H9 (cell line): Measurements from ENCODE around the gene SLC24A4. TPM values are rescaled to one million over a fixed set of nuclear protein-coding genes. Genes with fewer than 3 reads are reported as not detected.

Experiments used
- DNase-seq: peaks from one replicate; pipeline ENCODE4 v3.0.0-alpha.2; 2017
- H2AFZ ChIP-seq: one replicate; pipeline ENCODE4 v1.6.1; 2013; ENCODE audit warnings: mild to moderate bottlenecking, low read length, control low read depth, moderate library complexity
- H2AK5ac ChIP-seq: 2 replicates; pipeline ENCODE4 v1.6.1; 2013; ENCODE audit warnings: low read length, control low read depth, mixed read lengths; ENCODE audit not compliant: insufficient read length
- H2BK120ac ChIP-seq: one replicate; pipeline ENCODE4 v1.6.1; 2013; ENCODE audit warnings: low read depth, mild to moderate bottlenecking, low read length, control low read depth, inconsistent platforms; ENCODE audit not compliant: poor library complexity, severe bottlenecking
- H2BK12ac ChIP-seq: 2 replicates; pipeline ENCODE4 v1.6.1; 2013; ENCODE audit warnings: low read length, control low read depth, mixed read lengths, low read depth; ENCODE audit not compliant: insufficient read length
- H2BK15ac ChIP-seq: 2 replicates; pipeline ENCODE4 v1.6.1; 2013; ENCODE audit warnings: low read depth, low read length, control low read depth
- H2BK20ac ChIP-seq: one replicate; pipeline ENCODE4 v1.6.1; 2013; ENCODE audit warnings: low read depth, mild to moderate bottlenecking, low read length, control low read depth, inconsistent platforms; ENCODE audit not compliant: poor library complexity, severe bottlenecking
- H2BK5ac ChIP-seq: 2 replicates; pipeline ENCODE4 v1.6.1; 2013; ENCODE audit warnings: low read length, control low read depth, mixed read lengths; ENCODE audit not compliant: insufficient read length
- H3K14ac ChIP-seq: 2 replicates; pipeline ENCODE4 v1.6.1; 2013; ENCODE audit warnings: low read length, control low read depth; ENCODE audit not compliant: insufficient read depth
- H3K18ac ChIP-seq: 2 replicates; pipeline ENCODE4 v1.6.1; 2013; ENCODE audit warnings: low read depth, mild to moderate bottlenecking, mixed read lengths, low read length, control low read depth; ENCODE audit not compliant: insufficient read length
- H3K23ac ChIP-seq: 2 replicates; pipeline ENCODE4 v1.6.1; 2013; ENCODE audit warnings: low read length, control low read depth, mixed read lengths, low read depth; ENCODE audit not compliant: insufficient read length
- H3K23me2 ChIP-seq: 2 replicates; pipeline ENCODE4 v1.6.1; 2013; ENCODE audit warnings: low read depth, mild to moderate bottlenecking, mixed read lengths, low read length, control low read depth; ENCODE audit not compliant: insufficient read length, poor library complexity, severe bottlenecking
- H3K27ac ChIP-seq: 2 replicates; pipeline ENCODE4 v1.5.1; 2013; ENCODE audit warnings: low read length, control low read depth, mixed read lengths, low read depth; ENCODE audit not compliant: insufficient read length
- H3K27me3 ChIP-seq: 2 replicates; pipeline ENCODE4 v1.6.1; 2013; ENCODE audit warnings: low read length, control low read depth, inconsistent platforms; ENCODE audit not compliant: insufficient read depth
- H3K4ac ChIP-seq: 2 replicates; pipeline ENCODE4 v1.6.1; 2013; ENCODE audit warnings: low read depth, mild to moderate bottlenecking, control low read depth, inconsistent platforms, low read length, moderate library complexity
- H3K4me1 ChIP-seq: 2 replicates; pipeline ENCODE4 v1.6.1; 2013; ENCODE audit warnings: low read length, control low read depth, inconsistent platforms; ENCODE audit not compliant: insufficient read depth
- H3K4me2 ChIP-seq: 2 replicates; pipeline ENCODE4 v1.6.1; 2013; ENCODE audit warnings: low read length, control low read depth, mixed read lengths; ENCODE audit not compliant: insufficient read length, insufficient read depth
- H3K56ac ChIP-seq: 2 replicates; pipeline ENCODE4 v1.6.1; 2013; ENCODE audit warnings: low read depth, mild to moderate bottlenecking, mixed read lengths, low read length, control low read depth; ENCODE audit not compliant: insufficient read length
- H3K79me1 ChIP-seq: 2 replicates; pipeline ENCODE4 v1.6.1; 2013; ENCODE audit warnings: low read depth, mild to moderate bottlenecking, moderate library complexity, low read length, control low read depth, inconsistent platforms; ENCODE audit not compliant: insufficient read depth, poor library complexity, severe bottlenecking
- H3K79me2 ChIP-seq: 2 replicates; pipeline ENCODE4 v1.6.1; 2013; ENCODE audit warnings: low read length, control low read depth, inconsistent platforms; ENCODE audit not compliant: insufficient read depth
- H3K9ac ChIP-seq: 2 replicates; pipeline ENCODE4 v1.6.1; 2013; ENCODE audit warnings: low read length, control low read depth, mixed read lengths; ENCODE audit not compliant: insufficient read length; ENCODE audit errors: extremely low read depth
- H3K9me3 ChIP-seq: one replicate; pipeline ENCODE4 v1.6.1; 2013; ENCODE audit warnings: low read depth, low read length, inconsistent platforms; ENCODE audit not compliant: control insufficient read depth
- H3T11ph ChIP-seq: one replicate; pipeline ENCODE4 v1.6.1; 2013; ENCODE audit warnings: mild to moderate bottlenecking, low read length, control low read depth, inconsistent platforms
- H4K20me1 ChIP-seq: one replicate; pipeline ENCODE4 v1.6.1; 2013; ENCODE audit not compliant: control insufficient read depth, insufficient read length, insufficient read depth
- H4K5ac ChIP-seq: 2 replicates; pipeline ENCODE4 v1.6.1; 2013; ENCODE audit warnings: low read depth, mild to moderate bottlenecking, mixed read lengths, low read length, control low read depth; ENCODE audit not compliant: insufficient read length
- H4K8ac ChIP-seq: replicated peaks from 2 replicates; pipeline ENCODE4 v1.6.1; 2013; ENCODE audit warnings: low read length, control low read depth, mixed read lengths, low read depth; ENCODE audit not compliant: insufficient read length
- H4K91ac ChIP-seq: 2 replicates; pipeline ENCODE4 v1.6.1; 2013; ENCODE audit warnings: low read depth, mild to moderate bottlenecking, moderate library complexity, mixed read lengths, low read length, control low read depth; ENCODE audit not compliant: insufficient read length
- H3K27ac Mint-ChIP-seq, 3 experiments: 2 replicates in 2 of 3; 3 replicates in 1 of 3; pipeline ENCODE4 v1.8.0; 2020 to 2021; ENCODE audit warnings: mixed read lengths in 3 of 3, mild to moderate bottlenecking in 1 of 3, moderate library complexity in 1 of 3
- H3K27me3 Mint-ChIP-seq: 2 replicates; pipeline ENCODE4 v1.8.0; 2021; ENCODE audit warnings: low read depth, mild to moderate bottlenecking, moderate library complexity, mixed read lengths
- H3K36me3 Mint-ChIP-seq, 3 experiments: 2 replicates in 2 of 3; 3 replicates in 1 of 3; pipeline ENCODE4 v1.8.0; 2020 to 2021; ENCODE audit warnings: low read depth in 3 of 3, mixed read lengths in 3 of 3; ENCODE audit not compliant: insufficient read depth in 1 of 3
- H3K4me1 Mint-ChIP-seq, 2 experiments: 2 replicates each; pipeline ENCODE4 v1.8.0; 2020; ENCODE audit warnings: mixed read lengths in 2 of 2
- H3K4me3 Mint-ChIP-seq, 2 experiments: 2 replicates in 1 of 2; 3 replicates in 1 of 2; pipeline ENCODE4 v1.8.0; 2020 to 2021; ENCODE audit warnings: mild to moderate bottlenecking in 2 of 2, mixed read lengths in 2 of 2, moderate library complexity in 1 of 2
- H3K9me3 Mint-ChIP-seq, 2 experiments: 2 replicates in 1 of 2; 3 replicates in 1 of 2; pipeline ENCODE4 v1.8.0; 2020; ENCODE audit warnings: mild to moderate bottlenecking in 2 of 2, mixed read lengths in 2 of 2, moderate library complexity in 1 of 2
- WGBS: extraction: QIAGEN DNeasy Blood & Tissue Kit; methylation state at CpG from one replicate; pipeline ENCODE4 v1.1.7; 2013; ENCODE audit warnings: missing lambda C conversion rate, low lambda C conversion rate, mixed read lengths; ENCODE audit not compliant: insufficient read length; ENCODE audit errors: extremely low coverage; 5-methylcytosine and 5-hydroxymethylcytosine counted together
- total RNA-seq: library from RNA; stranded (reverse); gene quantifications from 2 replicates; pipeline ENCODE4 v1.2.1, GENCODE V29; 2021
- TF ChIP-seq, protein P1 (sequence below): fragments of 200-600 bp; sonication (generic); conservative IDR thresholded peaks from 3 replicates; pipeline ENCODE4 v1.8.0; 2021; ENCODE audit warnings: antibody characterized with exemption, mild to moderate bottlenecking

The SLC24A4 gene
- total RNA-seq, 1 experiment from 2014 or later, result 0.24 TPM

DNA sequence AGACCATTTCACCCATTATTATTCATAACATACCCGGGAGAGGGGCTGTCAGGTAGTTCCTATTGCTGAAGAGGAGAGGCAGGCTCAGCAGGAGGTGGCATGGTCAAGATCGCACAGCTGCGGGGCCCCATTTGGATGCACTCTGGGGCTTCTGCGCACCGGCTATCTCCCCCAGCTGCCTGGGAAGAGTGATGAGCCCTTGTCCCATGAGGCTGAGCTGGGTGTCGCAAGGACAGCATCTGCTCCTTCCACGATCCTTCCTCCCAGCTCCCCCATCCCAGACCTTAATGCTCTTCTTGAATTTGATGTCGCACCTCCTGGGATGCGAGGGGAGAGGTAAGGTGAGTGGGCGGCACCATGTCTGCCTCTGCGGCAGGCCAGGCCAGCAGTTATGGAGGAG, 62.6 kb downstream of the SLC24A4 start:
- H2BK12ac ChIP-seq, result no peak overlapping the region
- no peak overlapping the region for H2BK15ac ChIP-seq
- no peaks in the 10 kb centered on the region for H3K9me3 ChIP-seq
- no peak overlapping the region for H3K27ac ChIP-seq
- WGBS, result no CpG with 5 or more reads among the region's 11 CpGs
- no peak overlapping the region for H4K5ac ChIP-seq
- Mint-ChIP-seq H3K27me3 (no peaks in the 10 kb centered on the region), H3K4me1 (peaks cover 34 to 49% of the 10 kb centered on the region in 2 experiments), H3K4me3 (no peak overlapping the region; a peak in 2 of 5 replicates), H3K36me3 (no peaks in the 10 kb centered on the region), H3K27ac (no peak overlapping the region), H3K9me3 (no peaks in the 10 kb centered on the region)
- H3K79me1 ChIP-seq, result no peaks in the 10 kb centered on the region
- no peak overlapping the region for H2AFZ ChIP-seq
- H2BK120ac ChIP-seq, result no peak overlapping the region
- no peaks in the 10 kb centered on the region for H3K27me3 ChIP-seq
- H3K23ac ChIP-seq, result no peak overlapping the region
- no peak overlapping the region for H3K4me2 ChIP-seq
- no peak overlapping the region for H3K9ac ChIP-seq
- H2BK20ac ChIP-seq, result no peak overlapping the region
- H3K23me2 ChIP-seq, result no peaks in the 10 kb centered on the region
- TF ChIP-seq, protein P1, sequence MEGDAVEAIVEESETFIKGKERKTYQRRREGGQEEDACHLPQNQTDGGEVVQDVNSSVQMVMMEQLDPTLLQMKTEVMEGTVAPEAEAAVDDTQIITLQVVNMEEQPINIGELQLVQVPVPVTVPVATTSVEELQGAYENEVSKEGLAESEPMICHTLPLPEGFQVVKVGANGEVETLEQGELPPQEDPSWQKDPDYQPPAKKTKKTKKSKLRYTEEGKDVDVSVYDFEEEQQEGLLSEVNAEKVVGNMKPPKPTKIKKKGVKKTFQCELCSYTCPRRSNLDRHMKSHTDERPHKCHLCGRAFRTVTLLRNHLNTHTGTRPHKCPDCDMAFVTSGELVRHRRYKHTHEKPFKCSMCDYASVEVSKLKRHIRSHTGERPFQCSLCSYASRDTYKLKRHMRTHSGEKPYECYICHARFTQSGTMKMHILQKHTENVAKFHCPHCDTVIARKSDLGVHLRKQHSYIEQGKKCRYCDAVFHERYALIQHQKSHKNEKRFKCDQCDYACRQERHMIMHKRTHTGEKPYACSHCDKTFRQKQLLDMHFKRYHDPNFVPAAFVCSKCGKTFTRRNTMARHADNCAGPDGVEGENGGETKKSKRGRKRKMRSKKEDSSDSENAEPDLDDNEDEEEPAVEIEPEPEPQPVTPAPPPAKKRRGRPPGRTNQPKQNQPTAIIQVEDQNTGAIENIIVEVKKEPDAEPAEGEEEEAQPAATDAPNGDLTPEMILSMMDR, result no peak
- no peak overlapping the region for H2BK5ac ChIP-seq
- H3K18ac ChIP-seq, result no peak overlapping the region
- H4K91ac ChIP-seq, result no peak overlapping the region
- H4K8ac ChIP-seq, result no peak overlapping the region
- no peak for DNase-seq
- no peak overlapping the region for H3T11ph ChIP-seq
- no peak overlapping the region for H3K56ac ChIP-seq
- no peak overlapping the region for H3K4ac ChIP-seq
- no peaks in the 10 kb centered on the region for H4K20me1 ChIP-seq
- no peaks in the 10 kb centered on the region for H3K79me2 ChIP-seq
- no peak overlapping the region for H2AK5ac ChIP-seq
- no peaks in the 10 kb centered on the region; the same call in 1 of the 2 replicates for H3K4me1 ChIP-seq
- no peak overlapping the region for H3K14ac ChIP-seq
